Aorta (tissue), 5 donors: ENCODE measurements around the gene ESYT1. TPM values are rescaled to one million over a fixed set of nuclear protein-coding genes. Genes with fewer than 3 reads are reported as not detected.

Experiments
- ATAC-seq: fragments of 200-7000 bp; cut with Tn5 transposase; one replicate; pipeline ENCODE4 v1.9.1; 2022; ENCODE audit warnings: moderate library complexity; ENCODE audit not compliant: low FRiP score
- DNase-seq, 2 donors: peaks; one replicate each; pipeline ENCODE4 v3.0.0-alpha.2; 2020
- H3K27ac ChIP-seq, 2 donors: one replicate each; pipeline ENCODE4 v1.5.1; 2013; ENCODE audit warnings: low read length in 2 of 2, mild to moderate bottlenecking in 2 of 2, moderate library complexity in 2 of 2, control low read depth in 1 of 2, inconsistent platforms in 1 of 2, low read depth in 1 of 2
- H3K27me3 ChIP-seq, 2 donors: one replicate each; pipeline ENCODE4 v1.6.1; 2013; ENCODE audit warnings: control low read depth in 1 of 2, low read length in 1 of 2, mild to moderate bottlenecking in 1 of 2, moderate library complexity in 1 of 2; ENCODE audit not compliant: insufficient read depth in 2 of 2, control insufficient read depth in 1 of 2
- H3K36me3 ChIP-seq, 2 donors: one replicate each; pipeline ENCODE4 v1.6.1; 2013; ENCODE audit warnings: control low read depth in 1 of 2, low read length in 1 of 2, mild to moderate bottlenecking in 1 of 2; ENCODE audit not compliant: insufficient read depth in 2 of 2, control insufficient read depth in 1 of 2
- H3K4me1 ChIP-seq, 2 donors: one replicate each; pipeline ENCODE4 v1.6.1; 2013; ENCODE audit warnings: low read length in 2 of 2, control low read depth in 1 of 2, mild to moderate bottlenecking in 1 of 2, moderate library complexity in 1 of 2; ENCODE audit not compliant: insufficient read depth in 2 of 2, control insufficient read depth in 1 of 2
- H3K4me3 ChIP-seq, 2 donors: one replicate each; pipeline ENCODE4 v1.5.1; 2013; ENCODE audit warnings: low read length in 2 of 2, control low read depth in 1 of 2, mild to moderate bottlenecking in 1 of 2
- H3K9me3 ChIP-seq: one replicate; pipeline ENCODE4 v1.6.1; 2013; ENCODE audit warnings: mild to moderate bottlenecking, low read length; ENCODE audit not compliant: control insufficient read depth
- WGBS, 2 donors: extraction: QIAGEN DNeasy Blood & Tissue Kit; methylation state at CpG; one replicate each; pipeline ENCODE4 v1.1.7; 2013; 5-methylcytosine and 5-hydroxymethylcytosine counted together
- intact Hi-C, 2 donors: fragments of 100-400 bp; cut with DNase I; formaldehyde crosslinking; loops; one replicate each; pipeline versions ENCODE4 v1.14.2 to v1.15.0; 2022
- polyA plus RNA-seq, 2 donors: library from polyadenylated mRNA; stranded (reverse); fragments of 200-250 nt; gene quantifications; one replicate each; pipeline ENCODE4 v1.2.3, GENCODE V29; 2013
- total RNA-seq, 2 donors: library from RNA; stranded (reverse); fragmentation: NEBNext Ultra II Directional; extraction: Animal tissue kit (Norgen Biotek cat#: 25700); gene quantifications; one replicate each; pipeline ENCODE4 v1.2.1, GENCODE V29; 2021
- donor health status: healthy with polysubstance abuse.
- donor health status: Bipolar disorder and iron deficiency.
- donor health status: DM: no; HTN: no; CAD: no.
- donor health status: DM: no; HTN: no; CAD: no.
- donor health status: DM: yes; HTN: yes; CAD: no.

Gene ESYT1
- total and polyA plus RNA-seq, 4 donors, result 27.0 to 106 (median 78.8) TPM

DNA sequence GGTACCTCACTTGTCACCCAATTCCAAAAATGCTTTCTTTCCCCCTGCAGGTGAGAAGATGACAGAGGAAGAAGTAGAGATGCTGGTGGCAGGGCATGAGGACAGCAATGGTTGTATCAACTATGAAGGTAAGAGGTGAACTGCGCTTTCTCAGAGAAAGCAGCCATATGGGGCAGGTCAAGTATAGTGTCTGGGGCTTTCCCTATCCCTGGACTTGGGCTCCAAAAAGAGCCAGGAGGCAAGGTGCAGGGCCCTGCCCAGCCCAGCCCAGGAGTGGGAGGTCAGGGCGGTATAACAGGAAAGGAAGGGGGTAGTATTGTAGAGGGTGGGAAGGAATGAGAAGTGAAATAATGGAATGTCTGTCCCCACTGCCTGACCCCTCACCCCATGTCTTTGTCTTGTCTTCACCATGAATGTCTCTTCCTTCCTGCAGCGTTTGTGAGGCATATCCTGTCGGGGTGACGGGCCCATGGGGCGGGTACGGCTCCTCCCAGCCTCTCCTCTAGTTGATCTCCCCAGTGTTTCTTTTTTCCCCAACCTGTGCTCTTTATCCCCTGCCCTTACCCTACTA lies 32.2 kb downstream of the ESYT1 start:
- DNase-seq, result peak in 1 of 2 donors; percentile 49
- no peak for ATAC-seq
- peaks cover 0 to 19% of the 10 kb centered on the region in 2 donors for H3K36me3 ChIP-seq
- peak overlapping the region in 1 of 2 donors; percentile 67 for H3K27ac ChIP-seq
- WGBS, 2 donors, result 6 to 7% methylated on average over 7 of the region's 7 CpGs
- H3K9me3 ChIP-seq, result no peaks in the 10 kb centered on the region
- peak overlapping the region; percentile 76 to 96 for H3K4me3 ChIP-seq
- H3K27me3 ChIP-seq, result no peaks in the 10 kb centered on the region
- intact Hi-C loops, result loop anchor here in 1 of 2 donors (2.0 kb wide), 1 partner anchor 29 kb away; the partner anchor contains the start of gene SMARCC2
- H3K4me1 ChIP-seq, result no peaks in the 10 kb centered on the region

DNA sequence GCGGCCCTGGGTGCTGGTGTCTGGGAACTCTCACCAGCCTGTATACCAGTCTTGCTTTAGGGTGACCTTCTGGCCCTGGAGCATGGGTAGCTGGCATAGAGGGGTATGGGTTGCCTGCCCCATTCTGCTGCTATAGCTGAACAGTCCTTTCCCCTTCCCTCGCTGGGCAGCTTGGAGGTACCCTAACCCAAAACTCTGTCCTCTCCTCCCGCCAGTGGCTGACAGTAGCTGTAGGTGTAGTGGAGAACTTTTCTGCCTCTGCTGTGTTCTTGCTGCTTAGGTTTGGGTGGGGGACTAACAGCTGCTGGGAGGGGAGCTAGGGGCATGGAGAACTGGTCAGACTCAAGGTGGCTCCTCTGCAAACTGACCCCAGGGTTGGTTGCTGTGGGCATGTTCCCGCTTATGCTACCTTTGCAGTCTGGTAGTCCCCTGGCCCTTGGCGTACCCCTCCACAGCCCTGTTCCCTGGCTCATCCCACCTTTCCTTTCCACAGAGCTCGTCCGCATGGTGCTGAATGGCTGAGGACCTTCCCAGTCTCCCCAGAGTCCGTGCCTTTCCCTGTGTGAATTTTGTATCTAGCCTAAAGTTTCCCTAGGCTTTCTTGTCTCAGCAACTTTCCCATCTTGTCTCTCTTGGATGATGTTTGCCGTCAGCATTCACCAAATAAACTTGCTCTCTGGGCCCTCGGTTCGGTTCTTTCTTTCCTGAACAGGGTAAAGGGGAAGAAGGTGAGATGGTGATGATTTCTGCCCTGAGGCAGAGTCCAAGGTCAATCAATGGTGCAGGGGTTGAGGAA lies 33.0 kb downstream of the ESYT1 start:
- Histone ChIP-seq H3K9me3 (no peaks in the 10 kb centered on the region), H3K4me1 (no peaks in the 10 kb centered on the region), H3K27me3 (no peaks in the 10 kb centered on the region), H3K27ac (peak overlapping the region; percentile 9 to 11), H3K4me3 (peak overlapping the region; percentile 76 to 96), H3K36me3 (peaks cover 0 to 19% of the 10 kb centered on the region in 2 donors)
- 20 to 22% methylated on average over 11 of the region's 11 CpGs for WGBS, 2 donors
- DNase-seq (peak in 1 of 2 donors; percentile 33), ATAC-seq (no peak)
- intact Hi-C loops, result loop anchor here in 1 of 2 donors (2.0 kb wide), 1 partner anchor 28 kb away; the partner anchor contains the start of gene SMARCC2

DNA sequence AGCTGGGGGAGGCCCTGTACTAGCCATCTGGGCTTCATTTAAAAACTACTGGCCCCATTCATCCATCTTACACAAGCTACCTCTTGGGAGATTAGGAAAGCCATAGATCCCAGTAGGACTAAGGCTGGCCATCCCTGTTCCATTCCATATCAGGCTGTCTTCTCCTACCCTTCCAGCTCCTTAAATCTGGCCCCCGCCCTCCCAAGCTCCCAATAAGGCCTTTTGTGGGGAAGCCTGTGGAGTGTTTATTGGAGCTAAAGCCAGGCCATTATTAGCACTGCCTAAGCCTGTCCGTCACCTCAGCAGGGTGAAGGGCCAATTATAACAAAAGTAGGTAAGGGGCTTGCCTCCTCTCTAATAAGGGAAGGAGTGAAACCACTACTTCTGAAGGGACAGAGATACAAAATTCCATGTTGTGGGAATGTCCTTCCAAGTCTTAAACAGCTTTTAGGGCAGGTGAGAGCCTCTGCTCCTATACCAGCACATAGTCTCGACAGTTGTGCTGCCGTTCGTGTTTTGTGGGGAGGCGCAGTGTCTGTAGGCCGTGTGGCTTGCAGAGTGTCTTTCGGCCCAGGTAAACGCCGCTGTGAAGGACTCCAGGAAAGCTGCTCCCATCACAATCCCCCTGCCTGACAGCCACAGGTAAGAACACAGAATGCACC lies 33.8 kb downstream of the ESYT1 start:
- Histone ChIP-seq H3K9me3 (no peaks in the 10 kb centered on the region), H3K4me1 (no peaks in the 10 kb centered on the region), H3K36me3 (peaks cover 0 to 19% of the 10 kb centered on the region in 2 donors), H3K27ac (peak overlapping the region in 1 of 2 donors; percentile 17), H3K27me3 (no peaks in the 10 kb centered on the region), H3K4me3 (peak overlapping the region in 1 of 2 donors; percentile 96)
- peak in 1 of 2 donors; percentile 35 for DNase-seq
- WGBS, 2 donors, result 34 to 40% methylated on average over 10 of the region's 10 CpGs
- ATAC-seq, result no peak
- intact Hi-C loops, result loop anchor here in 1 of 2 donors (2.0 kb wide), 2 partner anchors 27 to 43 kb away; partner anchors contain the start of genes SMARCC2 and ZC3H10

DNA sequence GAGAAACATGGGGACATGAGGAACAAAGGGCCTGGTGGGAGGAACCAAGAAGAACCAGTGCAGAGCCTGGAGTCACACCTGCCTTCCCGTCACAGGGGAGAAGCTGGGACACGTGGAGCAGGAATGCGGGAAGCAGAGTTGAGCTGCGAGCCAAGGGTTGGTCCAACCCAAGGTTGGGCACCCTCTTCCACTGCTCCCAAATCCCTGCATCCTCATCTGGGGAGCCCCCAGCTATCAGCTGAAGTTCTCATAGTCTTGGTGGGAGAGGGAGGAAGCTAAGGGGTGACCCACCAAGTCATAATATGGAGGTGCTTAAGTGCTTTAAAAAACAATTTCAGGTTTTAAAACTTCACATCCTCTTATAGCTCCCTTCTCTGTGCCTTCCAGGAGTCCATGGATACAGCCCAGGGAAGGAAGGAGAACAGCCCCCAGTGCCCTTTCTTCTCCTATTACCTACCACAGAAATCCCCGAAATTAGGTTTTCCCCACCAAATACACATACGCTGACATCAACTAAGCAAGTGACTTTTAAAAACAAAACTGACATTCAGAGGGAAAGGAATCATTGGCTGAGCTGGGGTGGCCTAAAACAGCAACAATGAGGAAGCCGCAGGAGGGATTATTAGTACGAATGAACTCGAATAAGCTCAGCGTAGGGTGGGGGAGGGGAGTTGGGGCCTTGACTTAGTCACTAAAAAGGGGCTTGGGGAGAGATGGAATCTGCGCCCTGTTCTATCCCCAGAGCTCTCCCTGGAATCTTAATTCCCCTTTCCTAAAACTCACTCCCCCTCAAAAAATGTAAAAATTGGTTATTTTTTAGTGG lies 34.6 kb downstream of the ESYT1 start:
- Histone ChIP-seq H3K36me3 (peaks cover 0 to 19% of the 10 kb centered on the region in 2 donors), H3K4me1 (no peaks in the 10 kb centered on the region)
- intact Hi-C loops, result loop anchor here in 1 of 2 donors (2.0 kb wide), 1 partner anchor 44 kb away; the partner anchor contains the start of gene ZC3H10

DNA sequence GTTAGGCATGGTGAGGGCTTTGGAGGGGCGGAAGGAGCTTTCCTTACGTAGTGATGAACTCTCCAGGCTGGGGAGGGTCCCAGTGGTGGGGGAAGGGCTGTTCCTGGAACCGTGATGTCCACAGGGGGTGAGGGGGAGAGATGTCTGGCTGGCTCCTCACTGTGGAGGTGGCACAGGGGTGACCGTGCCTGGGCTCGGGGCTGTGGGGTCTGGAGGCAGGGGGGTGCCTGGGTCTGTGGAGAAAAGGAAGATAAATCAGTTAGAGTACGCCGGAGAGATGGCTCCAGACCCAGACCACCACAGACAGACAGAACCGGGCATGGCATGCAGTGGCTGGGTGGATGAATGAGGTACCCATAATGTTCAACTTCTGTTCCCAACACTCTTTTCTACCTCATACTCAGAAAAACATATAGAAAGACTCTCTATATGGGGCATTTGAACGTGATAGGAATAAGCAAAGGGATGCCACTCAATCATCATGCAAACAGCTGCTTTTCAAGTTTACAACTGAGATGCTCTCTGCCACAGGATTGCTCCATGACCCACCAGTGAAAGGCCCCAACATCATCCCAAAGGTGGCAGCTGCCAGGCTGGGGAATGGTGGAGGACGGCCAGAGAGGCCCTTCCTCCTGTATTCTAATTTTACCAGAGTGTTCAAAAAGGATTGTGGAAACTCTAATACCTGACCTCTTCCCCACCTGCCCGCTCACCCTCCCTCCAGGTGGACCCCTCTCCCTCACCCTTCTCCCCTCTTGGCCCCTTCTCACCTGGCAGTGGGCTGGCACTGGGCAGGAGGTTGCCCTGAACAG lies 35.7 kb downstream of the ESYT1 start:
- intact Hi-C loops, result loop anchor here in 1 of 2 donors (2.0 kb wide), 1 partner anchor 45 kb away; the partner anchor contains the start of gene ZC3H10

More for the DNA sequence above, 34.6 kb downstream of the ESYT1 start:
- no peaks in the 10 kb centered on the region for H3K27me3 ChIP-seq
- no peak overlapping the region for H3K4me3 ChIP-seq
- WGBS, 2 donors, result 19 to 24% methylated on average over 11 of the region's 11 CpGs
- peak in 1 of 2 donors; percentile 44 for DNase-seq
- H3K27ac ChIP-seq, result peak overlapping the region in 1 of 2 donors; percentile 16
- ATAC-seq, result no peak
- H3K9me3 ChIP-seq, result no peaks in the 10 kb centered on the region

DNA sequence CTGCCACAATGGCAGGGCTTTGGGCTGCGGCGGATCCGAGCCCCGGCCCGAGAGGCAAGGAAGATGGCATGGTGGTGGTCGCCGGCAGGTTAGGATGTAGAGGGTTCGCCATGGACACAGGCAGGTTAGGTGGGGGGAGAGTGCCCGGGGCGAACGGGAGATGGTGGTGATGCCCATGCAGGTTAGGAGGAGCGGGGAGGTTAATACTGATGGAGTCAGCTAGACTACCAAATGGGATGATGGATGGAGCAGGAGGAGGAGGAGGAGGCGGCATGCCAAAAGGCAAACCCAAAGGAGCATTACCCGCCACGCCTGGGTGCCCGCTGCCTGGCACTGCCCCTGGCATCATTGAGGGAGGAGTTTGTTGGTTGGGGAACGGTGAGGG lies 36.3 kb downstream of the ESYT1 start:
- Histone ChIP-seq H3K27ac (no peak overlapping the region), H3K4me3 (no peak overlapping the region), H3K27me3 (no peaks in the 10 kb centered on the region), H3K9me3 (no peaks in the 10 kb centered on the region), H3K4me1 (no peaks in the 10 kb centered on the region), H3K36me3 (peaks cover 0 to 19% of the 10 kb centered on the region in 2 donors)
- peak; percentile 45 to 69 for DNase-seq
- 71 to 74% methylated on average over 17 of the region's 17 CpGs for WGBS, 2 donors
- no peak for ATAC-seq
- intact Hi-C loops, result no loop called here

More for the DNA sequence above, 35.7 kb downstream of the ESYT1 start:
- no peak overlapping the region for H3K4me3 ChIP-seq
- no peak overlapping the region for H3K27ac ChIP-seq
- H3K36me3 ChIP-seq, result peaks cover 0 to 19% of the 10 kb centered on the region in 2 donors
- no peak for ATAC-seq
- H3K9me3 ChIP-seq, result no peaks in the 10 kb centered on the region
- H3K27me3 ChIP-seq, result no peaks in the 10 kb centered on the region
- 35 to 43% methylated on average over 11 of the region's 11 CpGs for WGBS, 2 donors
- no peaks in the 10 kb centered on the region for H3K4me1 ChIP-seq
- peak in 1 of 2 donors; percentile 44 for DNase-seq

DNA sequence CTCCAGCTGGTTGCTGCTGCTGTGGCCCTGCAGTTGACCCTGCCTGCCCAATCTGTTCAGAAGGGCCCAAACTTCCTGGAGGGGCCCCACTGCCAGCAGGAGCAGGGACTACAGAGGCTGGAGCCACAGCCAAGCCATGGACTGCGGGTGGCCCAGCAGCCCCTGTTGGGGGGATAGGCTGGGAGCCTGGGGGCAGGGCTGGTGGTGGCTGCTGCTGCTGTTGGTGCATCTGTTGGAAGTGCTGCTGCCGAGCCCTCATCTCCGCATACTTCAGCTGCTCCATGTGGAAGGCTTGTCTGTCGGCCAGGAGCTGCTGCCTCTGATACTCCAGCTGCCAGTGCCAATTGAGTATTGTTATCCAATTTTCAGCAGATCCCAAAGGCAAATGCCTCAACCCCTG lies 37.3 kb downstream of the ESYT1 start:
- Histone ChIP-seq H3K27me3 (no peaks in the 10 kb centered on the region), H3K9me3 (no peaks in the 10 kb centered on the region), H3K27ac (no peak overlapping the region), H3K4me3 (no peak overlapping the region), H3K36me3 (peaks cover 0 to 13% of the 10 kb centered on the region in 2 donors), H3K4me1 (no peaks in the 10 kb centered on the region)
- peak in 1 of 2 donors; percentile 45 for DNase-seq
- peak; percentile 6 for ATAC-seq
- intact Hi-C loops, result no loop called here
- 11 to 28% methylated on average over 3 to 4 of the region's 4 CpGs for WGBS, 2 donors
